HepG2 (cell line): ENCODE results near the gene RCC1.

Source experiments
- MED1 ChIP-seq: sonication (generic); formaldehyde crosslinking; IDR thresholded peaks from 2 replicates; pipeline ENCODE4 v1.4.0; 2020; ENCODE audit warnings: missing genetic modification reagents
- PHF8 ChIP-seq: sonication (generic); formaldehyde crosslinking; IDR thresholded peaks from 2 replicates; pipeline ENCODE4 v1.5.0; 2020; ENCODE audit warnings: missing genetic modification reagents
- SMAD9 ChIP-seq: sonication (generic); formaldehyde crosslinking; IDR thresholded peaks from 2 replicates; pipeline ENCODE4 v1.5.1; 2020; ENCODE audit warnings: mild to moderate bottlenecking, missing genetic modification reagents
- ZNF619 ChIP-seq: sonication (generic); formaldehyde crosslinking; IDR thresholded peaks from 2 replicates; pipeline ENCODE4 v1.4.0; 2020; ENCODE audit warnings: mild to moderate bottlenecking, missing genetic modification reagents
- TF ChIP-seq, protein P1 (sequence below): sonication (generic); formaldehyde crosslinking; IDR thresholded peaks from 2 replicates; pipeline ENCODE4 v1.5.0; 2020; ENCODE audit warnings: mild to moderate bottlenecking, missing genetic modification reagents, moderate library complexity
- TF ChIP-seq, protein P2 (sequence below): sonication (generic); formaldehyde crosslinking; IDR thresholded peaks from 2 replicates; pipeline ENCODE4 v1.8.0; 2022; ENCODE audit warnings: missing genetic modification reagents, mild to moderate bottlenecking, borderline replicate concordance

DNA sequence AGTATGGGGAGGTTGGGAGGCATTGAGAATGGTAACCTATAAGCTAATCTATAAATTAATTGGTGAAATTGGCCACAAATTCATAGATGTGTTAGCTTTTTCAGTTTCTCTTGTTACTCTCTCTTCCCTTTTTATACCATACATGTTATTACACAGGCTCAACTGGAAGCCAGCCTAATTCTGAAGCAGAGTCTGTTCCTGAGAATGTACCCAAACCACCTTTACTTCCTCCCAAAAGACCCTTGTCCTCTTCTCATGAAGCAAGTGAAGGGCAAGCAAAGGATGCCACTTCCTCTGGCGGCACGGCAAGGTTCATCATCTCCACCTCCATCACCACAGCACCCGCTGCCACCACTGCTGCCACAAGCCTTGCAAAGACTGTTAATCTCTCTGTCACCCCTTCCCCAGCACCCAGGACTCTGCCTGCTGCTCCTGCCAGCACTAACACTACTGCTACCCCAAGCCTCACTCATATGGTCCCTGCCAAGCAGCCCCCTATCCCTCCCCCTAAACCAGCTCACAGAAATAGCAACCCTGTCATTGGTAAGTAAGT lies 39.5 kb upstream of the RCC1 start:
- TF ChIP-seq, protein P1, sequence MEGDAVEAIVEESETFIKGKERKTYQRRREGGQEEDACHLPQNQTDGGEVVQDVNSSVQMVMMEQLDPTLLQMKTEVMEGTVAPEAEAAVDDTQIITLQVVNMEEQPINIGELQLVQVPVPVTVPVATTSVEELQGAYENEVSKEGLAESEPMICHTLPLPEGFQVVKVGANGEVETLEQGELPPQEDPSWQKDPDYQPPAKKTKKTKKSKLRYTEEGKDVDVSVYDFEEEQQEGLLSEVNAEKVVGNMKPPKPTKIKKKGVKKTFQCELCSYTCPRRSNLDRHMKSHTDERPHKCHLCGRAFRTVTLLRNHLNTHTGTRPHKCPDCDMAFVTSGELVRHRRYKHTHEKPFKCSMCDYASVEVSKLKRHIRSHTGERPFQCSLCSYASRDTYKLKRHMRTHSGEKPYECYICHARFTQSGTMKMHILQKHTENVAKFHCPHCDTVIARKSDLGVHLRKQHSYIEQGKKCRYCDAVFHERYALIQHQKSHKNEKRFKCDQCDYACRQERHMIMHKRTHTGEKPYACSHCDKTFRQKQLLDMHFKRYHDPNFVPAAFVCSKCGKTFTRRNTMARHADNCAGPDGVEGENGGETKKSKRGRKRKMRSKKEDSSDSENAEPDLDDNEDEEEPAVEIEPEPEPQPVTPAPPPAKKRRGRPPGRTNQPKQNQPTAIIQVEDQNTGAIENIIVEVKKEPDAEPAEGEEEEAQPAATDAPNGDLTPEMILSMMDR (CRISPR knock-in tag) = no peak
- TF ChIP-seq ZNF619 (CRISPR knock-in tag) (no peak), PHF8 (CRISPR knock-in tag) (no peak), SMAD9 (CRISPR knock-in tag) (no peak), MED1 (CRISPR knock-in tag) (no peak)
- TF ChIP-seq, protein P2, sequence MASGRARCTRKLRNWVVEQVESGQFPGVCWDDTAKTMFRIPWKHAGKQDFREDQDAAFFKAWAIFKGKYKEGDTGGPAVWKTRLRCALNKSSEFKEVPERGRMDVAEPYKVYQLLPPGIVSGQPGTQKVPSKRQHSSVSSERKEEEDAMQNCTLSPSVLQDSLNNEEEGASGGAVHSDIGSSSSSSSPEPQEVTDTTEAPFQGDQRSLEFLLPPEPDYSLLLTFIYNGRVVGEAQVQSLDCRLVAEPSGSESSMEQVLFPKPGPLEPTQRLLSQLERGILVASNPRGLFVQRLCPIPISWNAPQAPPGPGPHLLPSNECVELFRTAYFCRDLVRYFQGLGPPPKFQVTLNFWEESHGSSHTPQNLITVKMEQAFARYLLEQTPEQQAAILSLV = no peak
